Activated CD4-positive, alpha-beta T cell treated with anti-CD3 and anti-CD28 coated beads, Interleukin-2, amount 50 U/mL, for 1 hour (primary cell): Measurements from ENCODE around the gene MFSD2A.
"Not testable (repeated sequence)": the region's sequence is repeated elsewhere in the genome, so short reads cannot be mapped to it uniquely, and the experiment has no call there.

Experiments
- DNase-seq: peaks from one replicate; pipeline ENCODE4 v3.0.0-alpha.2; 2020

The MFSD2A gene

GRCh38 chr1:39969531-39970270 lies 14.8 kb downstream of the MFSD2A start:
- DNase-seq = no peak

DNA sequence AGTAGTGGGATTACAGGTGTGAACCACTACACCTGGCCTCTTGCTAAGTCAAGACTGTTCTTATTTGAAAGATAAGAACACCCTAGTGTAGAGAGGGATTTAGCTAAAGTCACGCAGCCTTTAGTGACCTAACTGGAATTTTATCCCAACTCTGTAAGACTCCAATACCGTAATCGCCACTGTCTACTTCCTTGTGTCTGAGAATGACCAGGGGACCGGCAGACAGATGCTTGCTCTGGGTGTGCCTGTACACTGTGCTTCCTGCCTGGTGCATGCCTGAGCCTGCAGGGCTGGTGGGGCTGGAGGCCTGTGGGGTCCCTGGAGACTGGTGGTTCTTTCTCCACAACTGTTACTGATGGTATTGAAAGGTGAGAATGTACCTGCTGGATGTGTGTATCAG lies 15.3 kb downstream of the MFSD2A start:
- DNase-seq = no peak

DNA sequence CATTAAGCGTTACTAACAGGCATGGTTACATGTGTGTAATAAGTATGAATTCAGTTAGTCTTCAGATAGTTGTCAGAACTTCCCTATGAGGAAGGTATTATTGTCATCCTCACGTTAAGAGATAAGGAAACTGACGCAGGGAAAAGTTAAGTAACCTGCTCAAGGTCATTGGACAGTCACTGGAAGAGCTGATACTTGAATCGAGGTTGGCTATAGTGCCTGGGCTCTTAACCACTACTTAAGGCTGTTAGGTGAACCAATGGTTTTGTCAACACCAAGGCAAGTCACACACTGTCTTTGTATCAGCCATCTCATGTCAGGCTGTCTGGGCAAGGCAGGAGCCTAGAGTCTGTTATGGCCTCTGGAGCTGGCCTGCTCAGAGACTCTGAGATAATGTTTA lies 16.2 kb downstream of the MFSD2A start:
- DNase-seq = no peak

- peak; percentile 73 for DNase-seq
Observed at GRCh38 chr1:39973503-39974135, 18.7 kb downstream of the MFSD2A start.

GRCh38 chr1:39976732-39977131 lies 21.8 kb downstream of the MFSD2A start:
- no peak for DNase-seq

- no peak for DNase-seq
Observed at GRCh38 chr1:39977202-39977601, 22.3 kb downstream of the MFSD2A start.

DNA sequence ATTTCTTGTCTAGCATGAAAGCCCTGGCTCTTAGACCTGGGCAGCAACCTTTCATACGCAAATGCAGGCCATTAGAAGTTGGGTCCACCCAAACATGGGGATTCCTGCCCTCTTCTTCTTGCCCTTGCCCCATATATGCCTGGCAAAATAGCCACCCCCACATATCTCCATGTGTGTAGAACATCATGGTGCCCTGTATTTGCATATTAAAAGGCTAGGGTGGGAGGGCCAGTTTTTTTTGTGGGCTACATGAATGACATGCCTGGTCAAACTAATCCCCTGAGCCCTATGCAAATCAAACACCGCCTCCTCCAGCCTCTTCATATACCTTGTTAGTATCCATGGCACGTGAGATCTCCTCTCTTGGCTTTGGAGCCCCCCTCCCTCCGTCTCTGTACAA lies 24.7 kb downstream of the MFSD2A start:
- no peak for DNase-seq

DNA sequence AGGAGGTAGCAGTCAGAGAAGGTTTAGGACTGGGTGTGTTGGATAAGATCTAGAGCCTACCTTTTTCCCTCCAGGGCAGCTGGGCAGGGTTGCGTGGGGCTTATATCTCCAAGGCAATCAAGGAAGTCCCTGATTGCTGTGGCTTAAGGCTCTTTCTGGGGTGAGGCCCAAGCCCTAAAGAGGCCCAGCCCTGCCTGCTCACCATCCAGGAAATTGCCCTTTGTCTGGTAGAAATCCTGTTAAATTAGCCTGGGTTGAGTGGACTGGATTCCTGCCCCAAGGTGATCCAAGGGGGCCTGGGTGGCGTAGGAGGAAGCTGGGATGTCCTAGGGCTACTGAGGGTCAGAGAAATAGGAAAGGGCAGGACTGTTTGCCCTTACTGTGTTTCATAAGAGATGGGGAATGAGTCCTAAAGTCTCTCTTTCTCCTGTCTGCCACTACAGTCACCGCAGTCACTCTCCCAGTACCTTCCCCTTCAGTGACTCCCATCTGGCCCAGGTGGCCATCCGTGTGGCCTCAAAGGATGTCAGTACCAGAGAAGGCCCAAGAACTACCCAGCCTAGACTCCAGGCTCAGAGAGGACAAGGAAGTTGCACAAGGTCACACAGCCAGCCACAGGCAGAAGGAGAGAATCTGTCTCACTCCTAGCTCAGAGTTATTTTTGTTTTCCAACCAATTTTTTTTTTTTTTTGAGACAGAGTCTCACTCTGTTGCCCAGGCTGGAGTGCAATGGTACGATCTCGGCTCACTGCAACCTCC lies 25.8 kb downstream of the MFSD2A start:
- no peak for DNase-seq

DNA sequence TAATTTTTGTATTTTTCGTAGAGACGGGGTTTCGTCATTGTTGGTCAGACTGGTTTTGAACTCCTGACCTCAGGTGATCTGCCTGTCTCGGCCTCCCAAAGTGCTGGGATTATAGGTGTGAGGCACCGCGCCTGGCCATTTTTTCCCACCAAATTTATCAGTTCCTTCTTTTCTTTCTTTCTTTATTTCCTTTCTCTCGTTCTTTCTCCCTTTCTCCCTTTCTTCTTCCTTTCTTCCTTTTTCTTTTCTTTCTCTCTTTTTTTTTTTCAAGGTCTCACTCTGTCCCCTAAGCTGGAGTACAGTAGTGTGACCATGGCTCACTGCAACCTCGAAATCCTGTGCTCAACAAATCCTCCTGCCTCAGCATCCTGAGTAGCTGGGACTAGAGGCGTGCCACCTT lies 26.4 kb downstream of the MFSD2A start:
- no peak for DNase-seq

DNA sequence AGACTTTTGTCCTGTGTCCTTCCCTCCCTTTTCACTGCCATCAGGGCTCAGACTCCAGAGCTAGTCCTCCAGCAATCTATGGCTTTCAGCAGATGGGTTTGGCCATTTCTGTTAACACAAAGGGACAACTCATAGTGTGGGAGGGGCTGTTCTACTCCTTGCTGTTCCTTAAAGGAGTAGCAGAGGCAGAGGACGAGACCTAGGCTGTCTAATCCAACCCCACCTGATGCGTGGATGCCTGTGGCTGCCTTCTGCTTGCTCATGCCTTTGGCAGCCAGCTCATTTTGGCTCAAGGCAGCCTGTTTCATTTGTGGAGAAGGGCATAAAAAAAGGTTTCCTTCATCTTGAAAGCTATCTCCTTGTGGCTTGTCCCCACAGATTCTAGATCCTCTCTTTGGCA lies 27.0 kb downstream of the MFSD2A start:
- DNase-seq = no peak

GRCh38 chr1:39984480-39984879 lies 29.5 kb downstream of the MFSD2A start:
- not testable (repeated sequence) for DNase-seq

- DNase-seq = no peak
Observed at GRCh38 chr1:39984951-39985350, 30.0 kb downstream of the MFSD2A start.

DNA sequence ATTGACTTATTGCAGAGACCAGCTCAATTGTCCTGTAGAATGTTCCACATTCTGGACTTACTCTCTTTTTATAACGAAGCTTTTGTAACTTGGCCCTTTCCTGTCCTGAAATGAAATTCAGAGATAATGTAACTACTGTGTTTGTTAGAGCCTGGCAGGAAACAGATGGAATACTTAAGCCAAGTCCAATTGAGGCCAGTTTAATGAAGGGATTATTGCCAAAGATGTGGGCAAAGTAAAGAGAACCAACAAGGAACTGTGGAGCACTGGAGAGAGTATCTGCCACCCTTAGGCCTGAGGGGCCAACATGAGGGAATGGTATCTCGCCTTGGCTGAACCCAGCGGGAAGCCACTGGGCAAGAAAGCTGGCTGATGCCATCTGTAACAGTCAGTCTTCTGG lies 32.9 kb downstream of the MFSD2A start:
- no peak for DNase-seq

DNA sequence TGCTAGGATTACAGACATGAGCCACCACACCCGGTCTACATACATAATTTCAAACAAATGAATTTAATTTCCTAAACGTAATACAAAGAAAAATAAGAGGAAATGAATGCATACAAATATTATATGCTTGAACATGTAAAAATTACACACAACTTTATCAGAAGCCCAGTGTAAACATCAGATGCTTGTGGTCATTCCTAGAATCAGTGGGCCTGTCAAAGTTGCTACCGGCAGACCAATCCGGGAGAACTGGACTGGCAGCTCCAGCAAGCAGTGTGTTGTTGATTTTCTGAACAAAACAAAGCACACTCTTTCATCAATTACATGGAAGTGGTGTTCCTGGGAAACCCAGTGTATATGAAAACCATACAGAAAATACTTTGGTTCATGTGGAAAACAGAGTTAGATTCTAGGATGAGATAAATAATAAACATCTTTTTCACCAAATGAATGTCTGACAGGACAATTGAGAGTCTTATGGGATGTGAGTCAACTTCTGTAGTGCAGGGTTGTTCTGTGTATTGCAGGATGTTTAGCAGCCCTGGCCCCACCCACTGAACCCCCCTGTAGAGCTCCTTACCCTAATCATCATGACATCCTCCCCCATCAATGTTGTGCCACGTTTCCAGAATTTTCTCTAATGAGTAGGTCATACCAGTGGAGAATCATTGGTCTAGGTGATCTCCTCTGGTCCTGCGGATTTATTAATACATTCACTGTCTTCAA lies 33.8 kb downstream of the MFSD2A start:
- DNase-seq = no peak

DNA sequence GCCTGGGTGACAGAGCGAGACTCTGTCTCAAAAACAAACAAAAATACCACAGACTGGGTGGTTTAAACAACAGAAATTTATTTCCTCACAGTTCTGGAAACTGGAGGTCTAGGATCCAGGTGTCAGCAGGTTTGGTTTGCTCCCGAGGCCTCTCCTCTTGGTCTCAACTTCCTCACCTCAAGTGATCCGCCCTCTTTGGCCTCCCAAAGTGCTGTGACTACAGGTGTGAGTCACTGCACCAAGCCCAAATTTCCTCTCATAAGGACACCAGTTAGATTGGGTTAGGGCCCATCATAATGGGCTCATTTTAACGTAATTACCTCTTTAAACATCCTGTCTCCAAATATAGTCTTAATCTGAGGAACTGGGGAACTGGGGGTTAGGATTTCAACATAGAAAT lies 35.5 kb downstream of the MFSD2A start:
- no peak for DNase-seq

GRCh38 chr1:39992234-39992633 lies 37.3 kb downstream of the MFSD2A start:
- DNase-seq = no peak

DNA sequence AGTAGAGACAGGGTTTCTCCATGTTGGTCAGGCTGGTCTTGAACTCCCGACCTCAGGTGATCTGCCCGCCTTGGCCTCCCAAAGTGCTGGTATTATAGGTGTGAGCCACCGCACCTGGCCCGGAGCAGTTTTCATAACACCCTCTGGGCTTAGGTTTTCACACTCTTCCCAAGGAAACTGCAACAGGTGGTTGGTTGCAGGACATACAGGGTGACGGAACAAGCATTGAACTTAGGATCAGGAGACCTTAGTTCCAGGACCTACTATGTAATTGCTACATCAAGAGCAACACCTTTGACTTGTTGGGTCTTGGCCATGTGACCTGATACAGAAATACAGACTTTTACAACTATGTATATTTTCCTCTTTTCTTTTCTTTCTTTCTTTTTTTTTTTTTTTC lies 37.9 kb downstream of the MFSD2A start:
- DNase-seq = no peak

- DNase-seq = no peak
Observed at GRCh38 chr1:39995973-39996393, 41.0 kb downstream of the MFSD2A start.

DNA sequence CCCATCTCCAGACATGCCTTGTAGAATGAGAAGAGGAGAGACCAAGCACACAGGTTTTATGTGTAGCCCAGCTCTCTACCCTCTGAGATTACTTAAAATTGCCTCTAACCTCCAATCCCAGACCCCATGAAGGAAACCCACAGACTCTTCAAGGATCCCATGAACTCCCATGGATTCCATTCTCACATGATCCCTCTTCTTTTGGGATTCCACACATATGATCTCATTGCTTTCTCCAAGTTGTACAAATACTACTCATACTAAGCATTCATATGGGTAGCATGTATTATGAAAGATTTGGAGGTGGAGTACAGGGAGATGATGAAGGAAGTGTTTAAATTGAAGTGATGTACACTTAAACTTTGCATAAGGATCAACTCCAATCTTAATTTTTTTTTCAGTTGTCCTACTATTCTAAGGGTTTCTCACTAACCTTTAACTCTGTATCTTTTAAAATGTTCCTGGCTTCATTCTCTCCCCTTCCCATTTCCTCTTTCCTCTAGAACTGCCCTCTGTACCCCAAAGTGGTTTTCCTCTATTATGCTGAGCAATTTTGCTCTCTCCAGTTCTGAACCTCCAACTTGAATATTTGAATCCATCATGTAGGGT lies 41.6 kb downstream of the MFSD2A start:
- no peak for DNase-seq

DNA sequence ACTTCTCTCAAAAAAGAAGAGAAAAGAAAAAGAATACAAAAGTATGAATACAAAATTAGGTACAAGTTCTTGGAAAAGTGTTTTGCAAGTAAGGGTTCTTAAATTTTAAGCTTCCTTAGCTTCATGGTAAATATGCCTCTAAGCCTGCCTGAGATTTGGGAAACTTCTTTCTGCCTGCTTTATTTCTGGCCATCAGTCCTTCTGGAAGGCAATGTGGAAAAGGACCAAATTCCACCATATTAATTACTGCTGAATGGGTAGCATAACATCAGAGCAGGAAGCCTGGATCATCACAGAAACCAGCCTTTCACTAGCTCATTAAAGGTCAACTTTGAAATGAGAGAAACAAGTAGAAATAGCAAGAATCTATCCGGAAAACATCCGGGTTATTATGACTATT lies 46.5 kb downstream of the MFSD2A start:
- no peak for DNase-seq

DNA sequence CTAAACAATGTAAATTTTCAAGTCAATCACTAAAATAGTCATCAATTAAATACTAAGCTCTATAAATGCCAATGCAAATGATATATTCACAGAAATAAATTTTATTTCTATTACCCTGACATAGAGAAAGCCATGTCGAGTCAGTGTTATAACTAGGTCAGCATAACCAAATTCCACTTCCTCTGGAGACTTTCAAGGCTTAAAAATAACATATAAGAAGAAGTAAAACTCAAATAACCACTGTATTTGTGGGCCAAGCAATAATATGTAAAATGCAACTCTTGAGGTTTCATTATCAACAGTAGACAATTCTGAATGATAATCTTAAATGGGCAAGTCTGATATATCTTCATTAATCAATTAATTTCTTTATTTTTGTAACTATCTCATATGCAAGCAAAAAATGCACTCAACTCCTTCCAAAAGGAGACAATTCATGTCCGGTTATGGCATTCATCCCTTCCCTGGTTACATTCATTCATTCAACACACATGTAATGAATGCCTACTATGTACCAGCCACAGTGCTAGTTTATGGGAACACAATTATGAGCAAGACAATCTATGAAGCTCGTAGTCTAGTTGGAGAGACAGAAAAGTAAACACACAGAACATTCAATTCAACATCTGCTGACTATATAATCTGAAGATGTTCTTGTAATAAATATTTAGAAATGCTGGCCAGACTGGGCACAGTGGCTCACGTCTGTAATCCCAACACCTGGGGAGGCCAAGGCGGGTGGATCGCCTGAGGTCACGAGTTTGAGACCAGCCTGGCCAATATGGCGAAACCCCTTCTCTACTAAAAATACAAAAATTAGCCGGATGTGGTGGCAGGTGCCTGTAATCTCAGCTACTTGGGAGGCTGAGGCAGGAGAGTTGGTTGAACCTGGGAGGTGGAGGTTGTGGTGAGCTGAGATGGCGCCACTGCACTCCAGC lies 48.5 kb downstream of the MFSD2A start:
- DNase-seq = no peak

GRCh38 chr1:40004857-40005256 lies 49.9 kb downstream of the MFSD2A start:
- DNase-seq = no peak
